A549 (cell line): Measurements from ENCODE around the gene PRSS8. TPM values are rescaled to one million over a fixed set of nuclear protein-coding genes. Genes with fewer than 3 reads are reported as not detected.

Experiments
- ATAC-seq, 2 experiments: fragments of 200-7000 bp in 1 of 2; fragments of >200 bp in 1 of 2; cut with Nextera tagmentation in 1 of 2; cut with Tn5 transposase in 1 of 2; 3 replicates each; pipeline versions ENCODE4 v1.8.0 to v1.9.1; 2018 to 2020; ENCODE audit warnings: mild to moderate bottlenecking in 1 of 2, moderate library complexity in 1 of 2
- CTCF ChIA-PET: fragments of 300-600 bp; sonication (Branson Sonifier 250); formaldehyde crosslinking; extraction: SDS; loops from one replicate; lab custom pipeline; 2021; ENCODE audit warnings: antibody characterized with exemption, inconsistent platforms; lab: Yijun Ruan, JAX
- POLR2A ChIA-PET: fragments of 350-600 bp; formaldehyde crosslinking; extraction: SDS; loops from one replicate; lab custom pipeline; 2021; ENCODE audit warnings: antibody characterized with exemption, inconsistent platforms; lab: Yijun Ruan, JAX
- DNase-seq, 2 experiments: peaks; one replicate each; pipeline versions ENCODE4 v3.0.0 to v3.0.0-alpha.2; 2011 to 2016; ENCODE audit warnings: low read depth in 1 of 2, low spot score in 1 of 2
- FAIRE-seq: peaks from 2 replicates; lab custom pipeline; 2011; peaks lifted over from hg19 to GRCh38; lab: Jason Lieb, UNC
- H3K27ac ChIP-seq, 2 experiments: fragments of >200 bp; sonication (Bioruptor Twin); formaldehyde crosslinking; 3 replicates each; pipeline ENCODE4 v1.5.1; 2016 to 2017
- H3K4me1 ChIP-seq: fragments of >200 bp; sonication (Bioruptor Twin); formaldehyde crosslinking; 3 replicates; pipeline ENCODE4 v1.6.1; 2016
- H3K4me2 ChIP-seq: fragments of >200 bp; sonication (Bioruptor Twin); formaldehyde crosslinking; 3 replicates; pipeline ENCODE4 v1.6.1; 2016
- H3K4me3 ChIP-seq: fragments of >200 bp; sonication (Bioruptor Twin); formaldehyde crosslinking; 3 replicates; pipeline ENCODE4 v1.5.1; 2016
- H3K9me3 ChIP-seq: fragments of >200 bp; sonication (Bioruptor Twin); formaldehyde crosslinking; 3 replicates; pipeline ENCODE4 v1.6.1; 2016
- ATOH8 ChIP-seq: fragments of 250-450 bp; sonication (Bioruptor Pico); IDR thresholded peaks from 2 replicates; pipeline ENCODE4 v1.5.0; 2020; ENCODE audit warnings: low read depth, mild to moderate bottlenecking, moderate library complexity
- BCL3 ChIP-seq: fragments of >200 bp; sonication (Bioruptor Twin); formaldehyde crosslinking; IDR thresholded peaks from 3 replicates; pipeline ENCODE4 v1.6.1; 2016
- FOSB ChIP-seq: fragments of 250-450 bp; sonication (Bioruptor Pico); IDR thresholded peaks from 2 replicates; pipeline ENCODE4 v1.5.0; 2020; ENCODE audit warnings: mild to moderate bottlenecking, moderate library complexity
- FOSL2 ChIP-seq, 2 experiments: fragments of 450-650 bp in 1 of 2; fragments of >200 bp in 1 of 2; sonication (Bioruptor Twin) in 1 of 2; formaldehyde crosslinking; IDR thresholded peaks; 2 replicates each; pipeline versions ENCODE4 v1.5.0 to v1.6.1; 2016 to 2020; ENCODE audit warnings: mild to moderate bottlenecking in 1 of 2, moderate library complexity in 1 of 2
- FOXS1 ChIP-seq: fragments of 250-450 bp; sonication (Bioruptor Pico); IDR thresholded peaks from 2 replicates; pipeline ENCODE4 v1.5.0; 2020; ENCODE audit warnings: mild to moderate bottlenecking, moderate library complexity
- JUN ChIP-seq, 2 experiments: fragments of >200 bp; sonication (Bioruptor Twin); formaldehyde crosslinking; IDR thresholded peaks; 2 replicates in 1 of 2; 3 replicates in 1 of 2; pipeline ENCODE4 v1.6.1; 2016 to 2017
- KDM1A ChIP-seq: fragments of 200-600 bp; sonication (generic); IDR thresholded peaks from 2 replicates; pipeline ENCODE4 v1.6.1; 2016; ENCODE audit warnings: low read depth, mild to moderate bottlenecking
- KDM5A ChIP-seq: fragments of 200-600 bp; sonication (generic); IDR thresholded peaks from 2 replicates; pipeline ENCODE4 v1.6.1; 2016; ENCODE audit warnings: antibody characterized with exemption, mild to moderate bottlenecking
- MAX ChIP-seq: IDR thresholded peaks from 2 replicates; pipeline ENCODE4 v1.6.1; 2012
- NFE2L2 ChIP-seq: fragments of 150-350 bp; conservative IDR thresholded peaks from 2 replicates; pipeline ENCODE4 v1.6.1; 2014; ENCODE audit warnings: low read length
- PHF8 ChIP-seq: fragments of 200-600 bp; sonication (generic); IDR thresholded peaks from 2 replicates; pipeline ENCODE4 v1.6.1; 2016; ENCODE audit warnings: low read depth, mild to moderate bottlenecking, antibody characterized with exemption, moderate library complexity, borderline replicate concordance
- POLR2A ChIP-seq: IDR thresholded peaks from 2 replicates; pipeline ENCODE4 v1.6.1; 2012; ENCODE audit warnings: mild to moderate bottlenecking, low read length
- RAD21 ChIP-seq, 2 experiments: fragments of >200 bp in 1 of 2; sonication (Bioruptor Twin) in 1 of 2; formaldehyde crosslinking in 1 of 2; IDR thresholded peaks in 1 of 2; conservative IDR thresholded peaks in 1 of 2; 2 replicates in 1 of 2; 3 replicates in 1 of 2; pipeline ENCODE4 v1.6.1; 2012 to 2018; ENCODE audit warnings: inconsistent platforms in 1 of 2
- TFCP2L1 ChIP-seq: fragments of 250-450 bp; sonication (Bioruptor Pico); IDR thresholded peaks from 2 replicates; pipeline ENCODE4 v1.5.0; 2021; ENCODE audit warnings: mild to moderate bottlenecking
- ZC3H11A ChIP-seq: fragments of 450-650 bp; IDR thresholded peaks from 2 replicates; pipeline ENCODE4 v1.6.1; 2014; ENCODE audit warnings: antibody characterized with exemption, mild to moderate bottlenecking
- WGBS: methylation state at CpG from one replicate; pipeline ENCODE4 v1.1.6; 2017; ENCODE audit errors: missing lambda C conversion rate; 5-methylcytosine and 5-hydroxymethylcytosine counted together
- polyA plus RNA-seq, 4 experiments: library from polyadenylated mRNA; depleted of rRNA in 3 of 4; stranded (reverse); fragments of >200 nt; fragmentation: RNase III in 1 of 4; extraction: RNeasy Plus Mini Kit Qiagen cat#74134 plus additional on column Dnase treatment in 1 of 4; gene quantifications; 2 replicates in 3 of 4; 3 replicates in 1 of 4; pipeline ENCODE4 v1.2.3, GENCODE V29; 2011 to 2017

Gene PRSS8
- polyA plus RNA-seq, 2 of the 4 experiments (the other 2 are of a cell fraction) = 0.08 to 0.09 TPM

GRCh38 chr16:31117384-31118222 lies 17.9 kb downstream of the PRSS8 start, which contains the start of gene KAT8:
TSS of gene KAT8 (plus strand) at chr16:31117664. CDS start at chr16:31117682, 18 bp downstream.
- ChIA-PET CTCF (interaction anchor here (0.6 to 20.3 kb wide), 7 partner anchors 11 to 216 kb away, joined by 3 to 166 read pairs (median 3); no protein-coding TSS in a partner anchor), POLR2A (interaction anchor here (0.5 to 2.0 kb wide), 35 partner anchors 9 to 958 kb away, joined by 3 to 73 read pairs (median 4); partner anchors contain the start of genes ARMC5, BCKDK, FUS and PRSS8)
- Histone ChIP-seq H3K27ac (peak within 1 kb of the TSS; percentile 91 to 93), H3K4me3 (peak within 1 kb of the TSS; percentile 57), H3K4me1 (peaks cover 17% of the 10 kb centered on the region), H3K9me3 (no peaks in the 10 kb centered on the region), H3K4me2 (peak within 1 kb of the TSS; percentile 88)
- FAIRE-seq (peak; percentile 51), ATAC-seq (peak; percentile 96 to 97), DNase-seq (peak; percentile 96 to 98)
- TF ChIP-seq PHF8 = peak; percentile 88
- TF ChIP-seq RAD21 (conservative IDR thresholded peaks at IDR 0.05 in 1 of 2, IDR thresholded peaks at IDR 0.05 in 1 of 2) = 0 out of 5 replicates have a peak, but pooled peaks of 1 of the 2 experiments have one; percentile 20
- peak; percentile 88 for TF ChIP-seq KDM5A
- TF ChIP-seq ATOH8 = no peak
- TF ChIP-seq MAX = peak; percentile 67
- TF ChIP-seq JUN (IDR thresholded peaks at IDR 0.05) = peak; percentile 85 to 94; a peak in 4 of 5 replicates
- no peak for TF ChIP-seq KDM1A
- no peak for TF ChIP-seq FOSL2 (IDR thresholded peaks at IDR 0.05)
- TF ChIP-seq FOSL2 (CRISPR knock-in tag; IDR thresholded peaks at IDR 0.05) = peak; percentile 2; the same call in 1 of the 2 replicates
- TF ChIP-seq BCL3 = 0 out of 3 replicates have a peak, but pooled peaks have one; percentile 55
- TF ChIP-seq FOXS1 (CRISPR knock-in tag) = no peak
- peak; percentile 65 for TF ChIP-seq POLR2A
- TF ChIP-seq ZC3H11A = peak; percentile 97
- TF ChIP-seq FOSB (CRISPR knock-in tag) = 0 out of 2 replicates have a peak, but pooled peaks have one; percentile 41
- WGBS = 2% methylated on average over 31 of the region's 68 CpGs

- FAIRE-seq (no peak), DNase-seq (no peak), ATAC-seq (no peak)
- Histone ChIP-seq H3K4me3 (no peak overlapping the region), H3K9me3 (no peaks in the 10 kb centered on the region), H3K4me1 (peaks cover 17% of the 10 kb centered on the region), H3K4me2 (no peak overlapping the region), H3K27ac (no peak overlapping the region)
- TF ChIP-seq TFCP2L1 (CRISPR knock-in tag) = no peak
- TF ChIP-seq NFE2L2 = no peak
- TF ChIP-seq JUN (IDR thresholded peaks at IDR 0.05) = no peak
- no peak for TF ChIP-seq BCL3
- POLR2A ChIA-PET = no interaction called here
- CTCF ChIA-PET = interaction anchor here (0.6 to 20.3 kb wide), 2 partner anchors 18 to 28 kb away, joined by 3 to 166 read pairs; no protein-coding TSS in a partner anchor
- 82% methylated on average over 8 of the region's 8 CpGs for WGBS
These were observed 21.1 kb downstream of the PRSS8 start for GRCh38 chr16:31114468-31114867.
